GM19395 (cell line): ENCODE results near the gene MMADHC.
A peak's percentile ranks its signal among the peaks of the same experiment; 100 is the strongest.

Experiments used
- ATAC-seq: cut with Tn5 transposase; IDR thresholded peaks from one replicate; pipeline ENCODE4 v1.9.1; 2021; ENCODE audit warnings: mild to moderate bottlenecking, moderate library complexity; ENCODE audit not compliant: unreplicated experiment

The MMADHC gene

DNA sequence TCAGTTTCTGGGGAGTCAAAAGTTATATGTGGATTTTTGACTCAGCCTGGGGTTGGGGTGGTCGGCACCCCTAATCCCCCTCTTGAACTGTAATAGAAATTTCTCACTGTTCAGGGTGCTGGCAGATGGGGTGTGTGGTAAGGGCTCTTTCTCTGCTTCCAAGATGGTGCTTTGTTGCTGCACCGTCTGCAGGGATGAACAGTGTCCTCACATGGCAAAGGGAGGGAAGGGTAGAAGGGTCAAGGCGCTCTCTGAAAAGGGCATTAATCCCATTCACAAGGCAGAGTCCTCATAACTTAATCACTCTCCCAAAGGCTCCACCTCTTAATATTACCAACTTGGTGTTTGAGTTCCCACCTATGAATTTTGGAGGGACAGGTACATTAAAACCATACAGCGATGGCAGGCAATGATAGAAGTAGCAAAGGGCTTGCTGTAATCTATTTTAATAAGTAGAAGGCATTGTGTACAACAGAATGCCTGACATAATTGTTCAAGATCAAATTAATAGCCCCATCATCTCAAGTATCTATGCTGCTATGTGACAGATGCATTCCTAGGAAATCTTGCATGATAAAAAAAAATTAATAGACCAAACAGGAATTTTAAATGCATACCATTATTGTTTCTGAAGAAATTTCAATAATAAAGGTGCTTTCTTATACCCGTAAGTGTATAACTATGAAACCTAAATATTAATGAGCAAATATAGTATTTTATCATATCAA, 28.1 kb downstream of the MMADHC start:
- no peak for ATAC-seq

DNA sequence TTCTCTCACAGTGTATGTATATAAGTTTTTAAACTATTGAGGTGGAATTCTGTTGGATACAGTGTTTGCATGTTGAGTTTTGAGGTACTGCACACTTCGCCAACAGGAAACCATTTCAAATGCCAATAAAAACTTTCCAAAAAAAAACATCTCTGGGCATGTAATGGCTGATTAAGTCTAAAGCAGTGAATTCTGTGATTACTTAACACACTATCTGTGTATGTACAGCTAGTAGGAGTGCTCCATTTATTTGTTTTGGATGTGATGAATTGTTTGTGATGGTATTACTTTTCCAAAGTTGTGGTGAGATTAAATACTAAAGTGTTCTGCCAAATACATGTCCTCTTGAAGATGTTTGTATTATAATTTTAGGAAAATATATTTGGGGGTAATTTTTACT, 31.1 kb downstream of the MMADHC start:
- no peak for ATAC-seq

DNA sequence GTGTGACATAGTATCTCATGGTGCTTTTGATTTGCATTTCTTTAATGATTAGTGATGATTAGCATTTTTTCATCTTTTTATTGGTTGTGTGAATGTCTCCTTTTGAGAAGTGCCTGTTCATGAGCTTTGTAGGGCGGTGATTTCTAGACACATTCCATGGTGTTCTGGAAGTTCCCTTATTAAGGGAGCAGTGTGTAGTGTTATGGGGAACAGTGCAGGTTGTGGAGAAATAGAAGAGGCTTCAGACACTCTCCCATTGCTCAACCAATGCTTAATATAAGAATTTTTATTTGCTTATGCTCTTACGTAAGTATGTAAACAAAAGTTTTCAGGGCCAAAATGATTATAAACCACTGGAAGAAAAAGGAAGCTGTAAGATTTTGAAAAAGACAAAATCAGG, 34.7 kb downstream of the MMADHC start:
- no peak for ATAC-seq

DNA sequence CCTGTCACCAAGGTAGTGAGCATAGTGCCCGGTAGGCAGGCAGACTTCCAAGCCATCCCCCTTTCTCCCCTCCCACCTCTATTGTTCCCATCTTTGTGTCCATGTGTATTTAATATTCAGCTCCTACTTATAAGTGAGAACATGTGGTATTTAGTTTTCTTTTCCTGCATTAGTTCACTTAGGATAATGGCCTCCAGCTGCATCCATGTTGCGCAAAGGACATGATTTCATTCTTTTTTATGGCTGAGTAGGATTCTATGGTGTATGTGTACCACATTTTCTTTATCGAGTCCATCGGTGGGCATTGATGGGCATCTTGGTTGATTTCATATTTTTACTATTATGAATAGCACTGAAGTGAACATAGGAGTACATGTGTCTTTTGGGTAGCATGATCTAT, 35.3 kb downstream of the MMADHC start:
- no peak for ATAC-seq

DNA sequence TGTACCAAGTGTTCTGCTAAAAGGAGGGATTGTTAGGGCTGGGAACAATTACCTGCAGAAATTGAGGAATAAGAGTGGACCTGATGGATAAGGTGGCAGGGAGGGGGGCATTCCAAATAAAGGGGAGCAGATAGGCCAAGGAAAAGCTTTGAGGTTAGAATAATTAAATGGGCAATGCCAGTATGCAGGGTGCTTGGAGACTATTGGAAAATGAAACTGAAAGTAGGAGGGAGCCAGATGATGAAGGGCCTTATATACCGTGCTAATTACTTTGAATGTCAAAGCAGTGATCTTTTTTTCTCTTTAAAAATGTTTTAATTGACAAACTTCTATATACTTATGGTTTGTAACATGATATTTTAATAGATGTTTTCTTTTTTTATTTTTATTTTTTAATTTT, 42.9 kb downstream of the MMADHC start:
- ATAC-seq = no peak

DNA sequence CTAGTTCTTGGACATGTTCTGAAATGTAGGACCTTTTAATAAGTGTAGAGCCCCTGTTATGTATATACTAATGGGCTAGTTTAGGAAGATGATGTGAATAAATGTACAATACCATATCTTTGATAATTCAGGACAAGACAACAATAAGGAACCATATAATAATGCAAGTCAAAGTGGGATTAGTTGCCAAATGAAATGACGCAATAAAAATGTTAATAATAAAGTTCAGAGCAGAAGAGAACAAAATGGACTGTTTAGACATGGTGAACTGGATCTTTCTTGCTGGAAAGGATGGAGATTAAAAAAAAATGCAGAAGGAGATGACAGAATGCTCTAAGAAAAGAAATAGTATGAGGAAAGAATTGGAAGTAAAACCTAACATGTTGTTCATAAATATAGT, 43.7 kb downstream of the MMADHC start:
- no peak for ATAC-seq

DNA sequence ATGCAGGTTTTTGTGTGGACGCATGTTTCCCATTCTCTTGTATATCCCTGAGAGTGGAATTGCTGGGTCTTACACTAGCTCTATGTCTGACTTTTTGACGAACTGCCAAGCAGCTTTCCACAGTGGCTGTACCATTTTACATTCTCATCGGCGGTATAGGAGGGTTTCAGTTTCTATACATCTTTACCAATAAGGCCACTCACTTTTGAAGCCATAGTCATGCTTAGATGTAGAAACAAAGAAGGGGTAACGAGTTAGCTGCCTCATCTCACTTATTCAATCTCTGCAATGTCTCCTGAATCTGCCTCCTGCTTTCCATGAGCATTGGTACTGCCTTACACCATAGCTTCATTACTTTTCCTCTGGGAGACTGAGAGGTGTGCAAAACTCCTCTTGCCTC, 47.4 kb downstream of the MMADHC start:
- no peak for ATAC-seq

DNA sequence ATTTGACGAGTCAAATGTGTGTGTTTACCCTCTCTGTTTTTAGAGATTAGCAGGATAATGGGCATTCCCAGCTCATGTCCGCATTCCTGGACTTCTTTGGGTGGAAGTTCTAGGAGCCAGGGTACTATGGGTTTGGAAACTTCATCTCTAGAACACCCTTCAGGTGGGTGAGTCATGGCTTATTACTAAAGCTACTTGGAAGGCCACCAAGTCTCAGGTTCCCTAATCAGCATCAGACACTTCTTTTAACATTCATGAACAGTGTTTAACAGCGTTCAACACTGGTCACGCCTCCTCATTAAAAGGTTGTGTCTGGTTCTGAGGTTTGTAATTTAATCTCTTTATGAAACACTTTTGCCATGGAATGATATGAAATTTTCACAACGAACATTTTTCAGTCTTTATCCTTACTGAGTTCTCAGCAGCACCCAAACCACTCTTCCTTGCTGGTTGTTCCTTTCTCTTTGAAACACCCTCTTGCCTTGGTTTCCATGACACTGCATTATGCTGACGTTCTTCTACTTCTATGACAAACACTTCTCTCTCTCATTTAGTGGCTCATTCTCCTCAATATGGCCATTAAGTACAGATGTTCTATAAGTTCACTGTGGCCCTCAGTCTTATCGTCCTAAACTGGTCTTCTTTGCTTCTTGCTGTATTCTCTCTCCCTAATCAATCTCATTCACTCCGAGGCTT, 49.3 kb downstream of the MMADHC start:
- no peak for ATAC-seq

DNA sequence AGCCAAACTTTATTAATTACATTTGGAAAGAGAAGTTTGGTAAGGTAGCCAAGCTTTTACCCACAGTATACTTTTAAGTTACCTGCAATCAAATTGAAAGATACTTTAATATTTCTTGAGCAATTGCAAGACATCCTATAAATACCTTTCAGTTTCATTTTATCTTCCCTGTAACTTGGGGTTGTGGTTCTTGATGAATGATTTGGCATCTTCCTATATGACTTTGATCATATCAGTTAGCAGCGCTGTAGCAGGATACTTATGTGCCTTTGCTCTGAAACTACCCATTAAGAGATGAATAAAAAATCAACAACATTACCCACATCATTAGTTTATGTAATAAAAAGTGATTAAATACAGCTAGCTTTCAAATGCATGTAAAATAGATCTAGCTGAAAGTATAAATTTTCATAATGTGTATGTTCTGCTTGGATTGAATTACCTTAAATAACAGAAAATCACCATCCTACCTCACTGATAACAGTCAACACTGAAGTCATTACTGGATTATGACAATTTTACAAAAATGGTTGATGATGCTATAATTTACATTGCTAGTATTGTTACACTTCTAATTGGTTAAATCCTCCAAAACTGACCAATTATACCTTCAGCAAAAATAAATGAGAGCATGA, 50.4 kb downstream of the MMADHC start:
- peak; percentile 72 for ATAC-seq

DNA sequence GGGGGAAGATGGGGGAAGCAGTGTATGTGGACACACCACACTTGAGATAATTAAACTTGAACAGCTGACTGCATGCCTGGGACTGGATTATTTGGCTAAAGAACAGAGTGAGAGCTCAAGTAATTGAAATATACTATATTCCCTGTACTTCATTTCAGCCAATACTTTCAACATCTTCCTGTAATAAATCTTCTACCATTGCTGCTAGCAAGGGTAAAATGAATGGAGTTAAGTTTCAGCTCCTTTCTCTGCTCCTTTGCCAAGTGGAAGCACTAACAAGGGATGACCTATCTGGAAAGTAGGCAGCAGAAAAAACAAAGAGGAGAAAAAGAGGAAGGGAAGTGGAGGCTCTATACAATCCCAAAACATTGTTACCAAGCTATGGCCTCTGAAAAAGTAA, 50.9 kb downstream of the MMADHC start:
- no peak for ATAC-seq

DNA sequence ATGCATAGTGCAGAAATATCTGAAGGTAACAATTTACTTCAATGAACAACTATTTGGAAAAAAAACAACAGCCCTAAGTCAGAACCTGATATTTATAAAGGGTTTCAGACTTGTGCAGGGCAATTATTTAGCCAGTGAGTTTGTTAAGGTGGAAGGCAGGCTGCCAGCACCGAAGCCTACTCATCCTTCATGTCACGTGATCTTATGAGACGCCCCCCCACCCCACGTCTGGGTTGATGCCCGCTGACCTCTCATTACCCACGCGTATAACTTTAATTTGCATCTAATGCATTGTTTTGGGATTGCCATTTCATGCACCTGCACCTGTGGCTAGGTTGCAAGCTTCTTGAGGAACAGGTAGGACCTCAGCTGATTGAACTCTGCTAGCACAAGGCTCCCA, 52.9 kb downstream of the MMADHC start:
- ATAC-seq = no peak

DNA sequence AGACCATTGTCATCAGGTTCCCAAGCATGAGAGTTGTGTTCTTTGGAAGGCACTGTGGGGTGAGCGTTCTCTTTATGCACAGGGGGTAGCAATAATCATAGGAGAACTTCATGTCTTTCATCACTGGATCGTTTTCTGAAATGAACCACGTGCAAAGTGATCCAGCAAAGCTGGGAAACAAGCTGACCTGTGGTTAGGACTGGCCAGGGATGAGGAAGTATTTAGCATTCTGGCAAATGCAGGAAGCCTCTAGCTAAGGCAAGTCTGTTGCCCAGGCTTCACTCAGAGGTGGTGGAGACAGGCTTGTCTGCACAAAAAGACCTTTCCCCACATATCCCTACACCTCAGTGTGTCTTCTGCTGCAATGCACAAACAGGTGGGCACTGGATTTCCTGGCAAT, 58.6 kb downstream of the MMADHC start:
- ATAC-seq = no peak

DNA sequence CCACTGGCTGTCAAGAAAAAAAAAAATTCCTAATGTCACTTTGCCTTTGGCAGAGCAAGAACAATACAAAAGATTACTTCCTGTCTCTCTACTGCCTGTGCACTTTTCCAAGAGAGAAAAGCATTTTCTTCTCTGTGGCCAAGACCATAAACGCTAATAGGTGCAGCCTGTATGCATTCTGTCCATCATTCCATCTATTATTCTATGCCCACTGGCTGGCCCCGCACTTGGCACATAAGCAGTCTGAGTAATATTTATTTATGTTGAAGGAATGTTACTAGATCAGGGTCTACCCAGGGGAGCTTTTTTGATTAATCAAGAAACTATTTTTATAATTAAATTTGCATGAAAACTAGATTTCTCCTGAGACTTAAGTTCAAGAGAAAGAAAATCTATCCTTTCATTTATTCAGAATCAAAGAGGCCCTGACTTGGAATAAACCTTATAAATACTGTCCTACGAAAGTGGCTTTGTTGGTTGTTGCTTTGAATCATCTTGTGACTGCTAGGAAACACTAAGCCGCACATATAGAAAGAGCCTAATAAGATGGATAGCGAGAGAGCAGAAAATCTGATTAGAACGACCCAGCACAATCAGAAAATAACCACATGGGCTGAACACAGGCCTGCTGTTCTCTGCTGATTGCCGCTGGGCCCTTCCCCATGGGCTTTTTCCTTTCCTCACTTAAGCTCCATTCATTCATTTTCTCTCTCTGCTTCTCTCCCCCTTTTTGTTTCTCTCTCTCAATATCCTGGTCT, 59.4 kb downstream of the MMADHC start:
- no peak for ATAC-seq

DNA sequence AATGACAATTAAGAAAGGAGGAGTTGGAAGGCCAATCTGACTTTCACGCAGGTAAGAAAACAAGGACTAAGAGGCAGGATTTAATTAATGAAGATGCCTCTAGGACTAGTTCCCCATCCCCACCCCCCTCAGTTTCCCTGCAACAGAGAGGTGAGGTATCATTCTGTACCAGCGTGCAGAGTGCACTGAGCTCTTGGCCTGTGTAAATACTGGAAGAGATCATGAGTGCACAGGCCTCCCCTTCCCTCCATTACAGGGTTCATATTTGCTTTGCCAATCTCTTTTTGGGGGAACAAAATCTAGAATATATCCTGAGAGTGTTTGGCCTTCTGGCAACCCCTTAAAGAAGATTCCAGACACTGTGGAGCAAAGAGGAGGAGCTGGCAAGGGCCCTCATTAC, 60.9 kb downstream of the MMADHC start:
- no peak for ATAC-seq

DNA sequence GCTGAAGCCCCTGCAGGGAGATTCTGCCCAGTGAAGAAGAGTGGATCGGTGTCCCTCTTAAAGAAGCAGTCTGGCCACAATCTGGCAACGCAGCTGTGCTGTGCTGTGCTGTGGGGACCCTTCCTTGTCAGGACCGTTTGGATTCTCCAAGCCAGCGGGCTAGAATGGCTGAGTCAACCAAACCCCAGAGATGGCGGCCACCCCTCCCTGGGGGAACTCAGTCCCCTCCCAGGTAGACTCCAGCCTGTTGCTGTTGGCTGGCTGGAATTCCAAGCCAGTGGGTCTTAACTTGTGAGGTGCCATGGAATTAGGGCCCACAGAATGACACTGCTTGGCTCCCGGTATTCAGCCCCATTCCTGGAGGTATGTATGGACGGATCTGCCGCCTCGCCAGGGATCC, 62.3 kb downstream of the MMADHC start:
- ATAC-seq = no peak
